H1 (cell line): ENCODE results near the gene C6orf52.

Source experiments
- CTCF ChIP-seq, 3 experiments: IDR thresholded peaks; 1 replicate in 2 of 3; 2 replicates in 1 of 3; pipeline versions ENCODE4 v1.5.1 to v1.6.1; 2011; ENCODE audit warnings: low read length in 3 of 3, mild to moderate bottlenecking in 3 of 3, inconsistent platforms in 2 of 3, low read depth in 1 of 3, moderate library complexity in 1 of 3; ENCODE audit not compliant: insufficient read depth in 1 of 3; ENCODE audit errors: control extremely low read depth in 1 of 3
- EP300 ChIP-seq, 2 experiments: IDR thresholded peaks; 1 replicate in 1 of 2; 2 replicates in 1 of 2; pipeline ENCODE4 v1.6.1; 2011 to 2012; ENCODE audit warnings: low read depth in 2 of 2, low read length in 2 of 2, mild to moderate bottlenecking in 2 of 2, borderline replicate concordance in 1 of 2, inconsistent platforms in 1 of 2, moderate library complexity in 1 of 2
- POU5F1 ChIP-seq: IDR thresholded peaks from 2 replicates; pipeline ENCODE4 v1.6.1; 2011; ENCODE audit warnings: low read depth, mild to moderate bottlenecking, low read length, moderate library complexity
- TAF1 ChIP-seq: IDR thresholded peaks from 2 replicates; pipeline ENCODE4 v1.6.1; 2011; ENCODE audit warnings: mild to moderate bottlenecking, low read depth, low read length
- YY1 ChIP-seq: IDR thresholded peaks from 2 replicates; pipeline ENCODE4 v1.6.1; 2011; ENCODE audit warnings: low read depth, mild to moderate bottlenecking, low read length

DNA sequence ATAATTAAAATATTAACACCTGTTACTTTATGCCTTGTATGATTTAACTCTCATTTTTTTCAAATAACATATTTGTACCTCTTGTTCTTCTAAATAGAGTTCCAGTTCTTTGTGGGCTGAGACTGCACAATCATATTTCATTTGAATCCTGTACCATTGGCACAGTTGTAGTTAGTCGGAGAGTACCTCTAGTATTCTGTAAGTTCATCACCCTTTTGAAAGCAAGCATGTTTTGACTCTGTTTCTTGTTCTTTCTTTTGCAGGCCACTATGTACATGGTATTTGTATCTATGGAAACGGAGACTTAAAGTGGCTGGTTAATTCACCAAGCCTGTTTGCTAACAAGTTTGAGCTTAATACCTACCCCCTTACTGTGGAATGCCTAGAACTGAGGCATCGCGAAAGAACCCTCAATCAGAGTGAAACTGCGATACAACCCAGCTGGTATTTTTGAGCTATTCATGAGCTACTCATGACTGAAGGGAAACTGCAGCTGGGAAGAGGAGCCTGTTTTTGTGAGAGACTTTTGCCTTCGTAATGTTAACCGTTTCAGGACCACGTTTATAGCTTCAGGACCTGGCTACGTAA lies 68.2 kb downstream of the C6orf52 start:
- TF ChIP-seq CTCF (IDR thresholded peaks at IDR 0.05; ENCODE audit: control extremely low read depth in 1 of 3, insufficient read depth in 1 of 3, low read depth in 1 of 3, low read length in 3 of 3) (no peak), EP300 (IDR thresholded peaks at IDR 0.05; ENCODE audit: borderline replicate concordance in 1 of 2, low read depth in 2 of 2, low read length in 2 of 2) (no peak), YY1 (no peak), TAF1 (no peak), POU5F1 (no peak)
